Keratinocyte (primary cell): Measurements from ENCODE around the gene KCNQ4.

Experiments used
- EZH2 ChIP-seq: IDR thresholded peaks from one replicate; pipeline ENCODE4 v1.6.1; 2012; ENCODE audit warnings: inconsistent platforms, mild to moderate bottlenecking, low read length, moderate library complexity
- TF ChIP-seq, protein P1 (sequence below), 3 experiments: IDR thresholded peaks in 1 of 3; conservative IDR thresholded peaks in 1 of 3; optimal IDR thresholded peaks in 1 of 3; 2 replicates in 2 of 3; 3 replicates in 1 of 3; pipeline versions ENCODE3 to v1.5.1; 2011; ENCODE audit warnings: low read length in 3 of 3, mild to moderate bottlenecking in 3 of 3, moderate library complexity in 2 of 3, control low read depth in 1 of 3, inconsistent platforms in 1 of 3; ENCODE audit not compliant: insufficient read depth in 2 of 3; ENCODE audit errors: extremely low read depth in 1 of 3

DNA sequence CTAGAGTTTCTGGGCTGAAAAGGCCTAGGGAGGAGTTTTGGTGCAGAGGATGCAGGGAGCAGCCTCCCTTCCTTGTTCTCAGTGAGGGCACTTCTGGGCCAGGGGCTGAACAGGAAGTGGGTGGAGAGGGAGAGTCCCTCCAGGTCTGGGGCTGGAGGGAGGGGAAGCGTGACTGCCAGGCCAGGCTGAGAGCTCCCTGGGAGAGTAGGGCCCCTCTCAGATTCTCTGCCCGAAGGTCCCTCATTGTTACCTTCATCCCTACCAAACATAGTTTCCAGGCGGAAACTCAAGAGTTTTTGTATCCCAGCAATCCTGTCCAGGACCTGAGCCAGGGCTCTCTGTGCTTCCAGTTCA, 41.8 kb downstream of the KCNQ4 start:
- TF ChIP-seq, protein P1, sequence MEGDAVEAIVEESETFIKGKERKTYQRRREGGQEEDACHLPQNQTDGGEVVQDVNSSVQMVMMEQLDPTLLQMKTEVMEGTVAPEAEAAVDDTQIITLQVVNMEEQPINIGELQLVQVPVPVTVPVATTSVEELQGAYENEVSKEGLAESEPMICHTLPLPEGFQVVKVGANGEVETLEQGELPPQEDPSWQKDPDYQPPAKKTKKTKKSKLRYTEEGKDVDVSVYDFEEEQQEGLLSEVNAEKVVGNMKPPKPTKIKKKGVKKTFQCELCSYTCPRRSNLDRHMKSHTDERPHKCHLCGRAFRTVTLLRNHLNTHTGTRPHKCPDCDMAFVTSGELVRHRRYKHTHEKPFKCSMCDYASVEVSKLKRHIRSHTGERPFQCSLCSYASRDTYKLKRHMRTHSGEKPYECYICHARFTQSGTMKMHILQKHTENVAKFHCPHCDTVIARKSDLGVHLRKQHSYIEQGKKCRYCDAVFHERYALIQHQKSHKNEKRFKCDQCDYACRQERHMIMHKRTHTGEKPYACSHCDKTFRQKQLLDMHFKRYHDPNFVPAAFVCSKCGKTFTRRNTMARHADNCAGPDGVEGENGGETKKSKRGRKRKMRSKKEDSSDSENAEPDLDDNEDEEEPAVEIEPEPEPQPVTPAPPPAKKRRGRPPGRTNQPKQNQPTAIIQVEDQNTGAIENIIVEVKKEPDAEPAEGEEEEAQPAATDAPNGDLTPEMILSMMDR (optimal IDR thresholded peaks at IDR 0.05 in 1 of 3, IDR thresholded peaks at IDR 0.05 in 1 of 3, conservative IDR thresholded peaks at IDR 0.05 in 1 of 3; ENCODE audit: extremely low read depth in 1 of 3, insufficient read depth in 2 of 3, low read length in 3 of 3), result no peak
- no peak for TF ChIP-seq EZH2
